Hepatic stellate cell (primary cell): ENCODE measurements around the gene YTHDF1.
"Not testable (repeated sequence)": the region's sequence is repeated elsewhere in the genome, so short reads cannot be mapped to it uniquely, and the experiment has no call there.

Source experiments
- DNase-seq: peaks from one replicate; pipeline ENCODE4 v3.0.0; 2011; ENCODE audit warnings: low spot score

The YTHDF1 gene

GRCh38 chr20:63169681-63170080 is 46.2 kb downstream of the YTHDF1 start:
- no peak for DNase-seq

GRCh38 chr20:63168861-63169260 is 47.1 kb downstream of the YTHDF1 start:
- DNase-seq: no peak

GRCh38 chr20:63167918-63168520 is 47.9 kb downstream of the YTHDF1 start:
- DNase-seq: no peak

- no peak for DNase-seq
Observed at GRCh38 chr20:63167026-63167917, 48.7 kb downstream of the YTHDF1 start.

- DNase-seq: no peak
Observed at GRCh38 chr20:63166193-63167020, 49.5 kb downstream of the YTHDF1 start.

GRCh38 chr20:63165356-63166192 is 50.4 kb downstream of the YTHDF1 start:
- no peak for DNase-seq

- DNase-seq: no peak
Observed at GRCh38 chr20:63164484-63165355, 51.2 kb downstream of the YTHDF1 start.

- DNase-seq: no peak
Observed at GRCh38 chr20:63163596-63164483, 52.1 kb downstream of the YTHDF1 start.

GRCh38 chr20:63163171-63163570 is 52.8 kb downstream of the YTHDF1 start:
- no peak for DNase-seq

GRCh38 chr20:63162206-63162795 is 53.6 kb downstream of the YTHDF1 start:
- DNase-seq: no peak

GRCh38 chr20:63161176-63161651 is 54.7 kb downstream of the YTHDF1 start:
- no peak for DNase-seq

GRCh38 chr20:63160641-63161175 is 55.2 kb downstream of the YTHDF1 start:
- DNase-seq: no peak

- DNase-seq: no peak
Observed at GRCh38 chr20:63159826-63160640, 55.9 kb downstream of the YTHDF1 start.

GRCh38 chr20:63159251-63159650 is 56.7 kb downstream of the YTHDF1 start:
- DNase-seq: not testable (repeated sequence)

GRCh38 chr20:63158845-63159244 is 57.1 kb downstream of the YTHDF1 start:
- no peak for DNase-seq

- DNase-seq: no peak
Observed at GRCh38 chr20:63158352-63158751, 57.6 kb downstream of the YTHDF1 start.

GRCh38 chr20:63157431-63157830 is 58.5 kb downstream of the YTHDF1 start:
- not testable (repeated sequence) for DNase-seq

GRCh38 chr20:63156221-63156671 is 59.7 kb downstream of the YTHDF1 start:
- DNase-seq: no peak
